Caco-2 (cell line): ENCODE data around the gene DZIP1. TPM values are rescaled to one million over a fixed set of nuclear protein-coding genes. Genes with fewer than 3 reads are reported as not detected.

Experiments used
- BruUV-seq: library from RNA; stranded (reverse); fragments of 400-500 nt; replicated peaks from 2 replicates; lab custom pipeline; 2021; lab: Mats Ljungman, UMichigan
- CTCF ChIA-PET: fragments of 300-600 bp; sonication (Branson Sonifier 250); formaldehyde crosslinking; loops from one replicate; lab custom pipeline; 2022; ENCODE audit warnings: antibody characterized with exemption; lab: Charles Lee
- POLR2A ChIA-PET: fragments of 300-600 bp; sonication (Branson Sonifier 250); formaldehyde crosslinking; loops from one replicate; lab custom pipeline; 2022; ENCODE audit warnings: antibody characterized with exemption; lab: Charles Lee
- DNase-seq, 2 experiments: peaks; one replicate each; pipeline versions ENCODE4 v3.0.0 to v3.0.0-alpha.2; 2020 to 2022
- H3K27me3 ChIP-seq: replicated peaks from 2 replicates; pipeline ENCODE4 v1.6.0; 2011; ENCODE audit warnings: low read length; ENCODE audit not compliant: control insufficient read depth, insufficient read depth
- H3K36me3 ChIP-seq: 2 replicates; pipeline ENCODE4 v1.5.1; 2011; ENCODE audit warnings: low read length; ENCODE audit not compliant: control insufficient read depth, insufficient read depth
- H3K4me1 ChIP-seq: fragments of 250-450 bp; sonication (Bioruptor Pico); 2 replicates; pipeline ENCODE4 v1.5.1; 2020; ENCODE audit warnings: mild to moderate bottlenecking
- H3K4me3 ChIP-seq: 2 replicates; pipeline ENCODE4 v1.5.1; 2011; ENCODE audit warnings: low read depth, mild to moderate bottlenecking, control low read depth, low read length
- H3K9me3 ChIP-seq: fragments of 250-450 bp; sonication (Bioruptor Pico); 2 replicates; pipeline ENCODE4 v1.5.1; 2020; ENCODE audit warnings: mild to moderate bottlenecking, moderate library complexity
- H3K27ac Mint-ChIP-seq: one replicate; pipeline ENCODE4 v1.8.0; 2022; ENCODE audit warnings: mixed read lengths; ENCODE audit not compliant: unreplicated experiment
- H3K27me3 Mint-ChIP-seq: one replicate; pipeline ENCODE4 v1.8.0; 2022; ENCODE audit warnings: mixed read lengths; ENCODE audit not compliant: insufficient read depth, unreplicated experiment
- H3K36me3 Mint-ChIP-seq: one replicate; pipeline ENCODE4 v1.8.0; 2022; ENCODE audit warnings: mild to moderate bottlenecking, mixed read lengths; ENCODE audit not compliant: insufficient read depth, unreplicated experiment
- H3K4me1 Mint-ChIP-seq: one replicate; pipeline ENCODE4 v1.8.0; 2022; ENCODE audit warnings: low read depth, mixed read lengths; ENCODE audit not compliant: unreplicated experiment
- H3K4me3 Mint-ChIP-seq: one replicate; pipeline ENCODE4 v1.8.0; 2022; ENCODE audit warnings: mild to moderate bottlenecking, moderate library complexity, mixed read lengths; ENCODE audit not compliant: unreplicated experiment
- H3K9me3 Mint-ChIP-seq: one replicate; pipeline ENCODE4 v1.8.0; 2022; ENCODE audit warnings: mixed read lengths; ENCODE audit not compliant: unreplicated experiment
- CTCF ChIP-seq, 2 experiments: fragments of 200-600 bp in 1 of 2; IDR thresholded peaks; 1 replicate in 1 of 2; 2 replicates in 1 of 2; pipeline versions ENCODE4 v1.5.1 to v1.8.0; 2011 to 2022; ENCODE audit warnings: antibody characterized with exemption in 1 of 2, control low read depth in 1 of 2, inconsistent platforms in 1 of 2, low read depth in 1 of 2, low read length in 1 of 2, mild to moderate bottlenecking in 1 of 2, moderate library complexity in 1 of 2; ENCODE audit not compliant: insufficient read depth in 1 of 2, severe bottlenecking in 1 of 2, unreplicated experiment in 1 of 2
- intact Hi-C: fragments of 100-400 bp; cut with micrococcal nuclease; formaldehyde crosslinking; loops from one replicate; pipeline ENCODE4 v1.10.0; 2022; ENCODE audit not compliant: unreplicated experiment
- total RNA-seq: library from RNA; stranded (reverse); gene quantifications from 2 replicates; pipeline ENCODE4 v1.2.3, GENCODE V29; 2022

The DZIP1 gene
- total RNA-seq, 1 experiment from 2014 or later: 6.5 TPM

- intact Hi-C loops: no loop called here
- no TSS peak for BruUV-seq
- H3K27me3 ChIP-seq: no peaks in the 10 kb centered on the region
- H3K4me1 ChIP-seq: peaks cover 7% of the 10 kb centered on the region
- H3K9me3 ChIP-seq: no peaks in the 10 kb centered on the region
- H3K4me3 Mint-ChIP-seq: no peak overlapping the region
- no peak for DNase-seq
- H3K36me3 Mint-ChIP-seq: no peaks in the 10 kb centered on the region
- TF ChIP-seq CTCF (IDR thresholded peaks at IDR 0.05; ENCODE audit: insufficient read depth in 1 of 2, low read depth in 1 of 2, low read length in 1 of 2, severe bottlenecking in 1 of 2, unreplicated experiment in 1 of 2): no peak
- no peaks in the 10 kb centered on the region for H3K4me1 Mint-ChIP-seq
- ChIA-PET CTCF (interaction anchor here (0.5 to 0.6 kb wide), 2 partner anchors 20 to 21 kb away, joined by 3 read pairs; no protein-coding TSS in a partner anchor), POLR2A (no interaction called here)
- no peak overlapping the region for H3K27ac Mint-ChIP-seq
- H3K9me3 Mint-ChIP-seq: no peaks in the 10 kb centered on the region
- H3K4me3 ChIP-seq: no peak overlapping the region
- H3K36me3 ChIP-seq: no peaks in the 10 kb centered on the region
- H3K27me3 Mint-ChIP-seq: no peaks in the 10 kb centered on the region
Measured at GRCh38 chr13:95601216-95601615, 43.3 kb downstream of the DZIP1 start.

- H3K9me3 ChIP-seq: no peaks in the 10 kb centered on the region
- H3K27me3 Mint-ChIP-seq: no peaks in the 10 kb centered on the region
- no peaks in the 10 kb centered on the region for H3K27me3 ChIP-seq
- POLR2A ChIA-PET: no interaction called here
- H3K4me3 ChIP-seq: no peak overlapping the region
- intact Hi-C loops: no loop called here
- BruUV-seq: no TSS peak
- H3K9me3 Mint-ChIP-seq: no peaks in the 10 kb centered on the region
- CTCF ChIA-PET: no interaction called here
- TF ChIP-seq CTCF (IDR thresholded peaks at IDR 0.05; ENCODE audit: insufficient read depth in 1 of 2, low read depth in 1 of 2, low read length in 1 of 2, severe bottlenecking in 1 of 2, unreplicated experiment in 1 of 2): no peak
- no peaks in the 10 kb centered on the region for H3K4me1 Mint-ChIP-seq
- no peaks in the 10 kb centered on the region for H3K36me3 Mint-ChIP-seq
- no peak overlapping the region for H3K27ac Mint-ChIP-seq
- no peak for DNase-seq
- H3K4me3 Mint-ChIP-seq: no peak overlapping the region
- no peaks in the 10 kb centered on the region for H3K36me3 ChIP-seq
- H3K4me1 ChIP-seq: no peaks in the 10 kb centered on the region
Measured at GRCh38 chr13:95596701-95597100, 47.8 kb downstream of the DZIP1 start.

GRCh38 chr13:95593462-95593861, 51.0 kb downstream of the DZIP1 start:
- H3K4me1 Mint-ChIP-seq: no peaks in the 10 kb centered on the region
- Histone ChIP-seq H3K36me3 (no peaks in the 10 kb centered on the region), H3K4me3 (no peak overlapping the region), H3K9me3 (no peaks in the 10 kb centered on the region), H3K27me3 (no peaks in the 10 kb centered on the region), H3K4me1 (no peaks in the 10 kb centered on the region)
- H3K27ac Mint-ChIP-seq: no peak overlapping the region
- H3K36me3 Mint-ChIP-seq: no peaks in the 10 kb centered on the region
- no peaks in the 10 kb centered on the region for H3K9me3 Mint-ChIP-seq
- no peak for DNase-seq
- H3K27me3 Mint-ChIP-seq: no peaks in the 10 kb centered on the region
- CTCF ChIA-PET: no interaction called here
- BruUV-seq: no TSS peak
- no peak overlapping the region for H3K4me3 Mint-ChIP-seq
- TF ChIP-seq CTCF (IDR thresholded peaks at IDR 0.05; ENCODE audit: insufficient read depth in 1 of 2, low read depth in 1 of 2, low read length in 1 of 2, severe bottlenecking in 1 of 2, unreplicated experiment in 1 of 2): no peak
- intact Hi-C loops: no loop called here
- POLR2A ChIA-PET: no interaction called here
